Measurements from ENCODE around the gene TRIM28.

DNA sequence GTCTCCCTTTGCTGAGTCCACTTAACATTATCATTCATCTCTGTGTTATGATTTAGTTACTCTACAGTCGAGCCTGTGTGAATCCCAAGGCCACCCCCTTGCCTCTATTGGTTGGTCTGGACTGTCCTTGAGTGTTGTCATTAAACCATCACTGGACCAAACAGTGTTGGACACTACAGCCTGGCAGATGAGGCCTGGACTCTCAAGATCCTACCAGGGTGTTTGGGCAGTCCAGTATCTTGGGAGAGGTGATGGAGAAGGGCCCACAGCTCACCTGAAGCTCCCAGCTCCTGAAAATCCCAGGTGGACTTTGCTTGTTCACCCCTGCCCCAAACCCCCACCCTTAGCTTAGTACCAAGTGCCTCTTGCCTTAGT is 7.2 kb downstream of the TRIM28 start:
- no peak for TF ChIP-seq EZH2 (IDR thresholded peaks at IDR 0.05)
- TF ChIP-seq POLR2AphosphoS5 (IDR thresholded peaks at IDR 0.05; ENCODE audit: borderline replicate concordance, low read depth, low read length), result no peak; the same call in 1 of the 2 replicates
